GM18507 (cell line): ENCODE results near the gene TENT4A.
"Not testable (repeated sequence)": the region's sequence is repeated elsewhere in the genome, so short reads cannot be mapped to it uniquely, and the experiment has no call there.

Source experiments
- DNase-seq: peaks from one replicate; pipeline ENCODE4 v3.0.0; 2011; ENCODE audit warnings: low read depth; ENCODE audit not compliant: insufficient read length; ENCODE audit errors: extremely low spot score
- FAIRE-seq: peaks from 2 replicates; lab custom pipeline; 2011; peaks lifted over from hg19 to GRCh38; lab: Jason Lieb, UNC

The TENT4A gene

DNA sequence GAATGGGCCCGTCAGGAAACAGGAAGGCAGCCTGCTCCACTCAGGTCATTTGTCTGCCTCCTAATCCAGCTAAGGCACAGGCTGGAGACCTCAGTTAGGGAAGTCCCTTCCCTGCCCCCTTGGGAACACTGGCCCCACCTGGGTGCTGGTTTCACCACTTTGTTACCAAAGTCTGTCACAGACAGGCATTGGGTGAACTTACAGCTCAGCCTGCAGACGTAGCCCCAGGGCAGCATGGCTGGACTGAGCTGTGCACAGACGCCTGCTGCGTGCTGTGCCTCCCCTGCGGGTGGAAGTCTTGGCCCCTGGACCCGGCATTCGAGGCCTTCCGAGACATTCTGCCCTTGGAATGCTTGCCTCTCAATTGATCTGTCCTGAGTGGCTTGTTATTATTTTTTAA is 48.9 kb downstream of the TENT4A start:
- FAIRE-seq (no peak), DNase-seq (no peak)

DNA sequence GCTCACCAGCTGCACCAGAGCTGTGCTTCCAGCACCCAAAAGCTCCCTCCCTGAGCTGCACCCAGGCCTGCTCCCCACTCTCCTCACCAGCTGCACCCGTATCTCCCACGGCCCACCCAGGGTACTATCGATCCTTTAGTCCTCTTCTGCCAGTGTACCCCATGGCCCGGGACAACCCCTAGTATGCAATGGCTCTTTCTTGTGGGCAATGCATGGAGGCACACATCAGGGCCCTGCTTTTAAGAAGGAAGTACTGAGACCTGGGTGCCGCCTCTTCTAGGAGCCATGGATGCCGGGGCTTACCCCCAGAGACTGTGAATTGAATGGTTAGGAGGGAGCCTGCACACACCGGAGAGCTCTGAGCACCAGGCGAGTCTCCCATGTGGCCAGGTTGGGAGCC is 49.5 kb downstream of the TENT4A start:
- FAIRE-seq (no peak), DNase-seq (no peak)

- DNase-seq (no peak), FAIRE-seq (no peak)
These were observed 50.0 kb downstream of the TENT4A start for GRCh38 chr5:6763191-6763590.

DNA sequence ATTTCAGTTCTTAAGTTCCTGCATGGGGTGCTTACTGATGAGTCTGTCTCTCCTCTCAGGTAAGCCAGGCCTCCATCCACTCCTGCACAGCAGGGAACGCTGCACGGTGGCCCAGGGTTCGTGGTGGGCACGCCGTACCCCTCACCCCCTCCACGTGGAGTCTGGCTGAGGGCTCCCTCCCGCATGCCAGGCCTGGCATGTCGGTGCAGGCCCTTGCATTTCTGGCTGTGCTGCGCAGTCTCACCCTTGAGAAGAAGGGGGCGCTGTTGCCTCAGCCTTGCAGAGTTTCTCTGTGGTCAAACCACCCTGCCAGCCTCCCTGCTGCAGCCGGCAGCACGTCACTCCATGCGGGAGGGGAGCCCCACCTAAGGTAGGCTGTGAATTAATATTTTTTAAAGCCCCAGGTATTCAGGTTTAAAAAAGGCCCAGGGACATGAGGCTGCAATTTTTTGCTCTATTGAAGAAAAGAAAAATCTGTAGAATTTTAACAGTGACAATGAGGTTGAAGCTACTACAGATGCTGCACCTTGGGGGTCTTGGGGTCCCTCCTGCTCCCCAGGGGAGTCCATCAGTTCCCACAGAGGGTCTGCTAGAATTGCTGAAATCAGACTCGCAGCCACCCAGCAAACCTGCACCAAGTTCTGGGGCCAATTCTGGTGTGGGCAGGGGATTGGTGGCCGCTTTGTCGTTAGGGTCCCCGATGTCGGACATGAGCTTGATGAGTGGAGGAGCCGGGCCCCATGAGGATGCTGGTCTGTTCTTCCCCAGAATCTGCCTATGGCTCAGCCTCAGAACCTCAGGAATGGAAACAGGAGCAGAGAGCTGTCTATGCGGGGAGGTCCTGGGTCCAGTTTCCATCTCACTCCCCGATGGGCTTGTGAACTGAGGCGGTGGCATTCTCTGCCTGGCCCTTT is 52.6 kb downstream of the TENT4A start:
- FAIRE-seq (peak; percentile 31), DNase-seq (peak; percentile 51)

DNA sequence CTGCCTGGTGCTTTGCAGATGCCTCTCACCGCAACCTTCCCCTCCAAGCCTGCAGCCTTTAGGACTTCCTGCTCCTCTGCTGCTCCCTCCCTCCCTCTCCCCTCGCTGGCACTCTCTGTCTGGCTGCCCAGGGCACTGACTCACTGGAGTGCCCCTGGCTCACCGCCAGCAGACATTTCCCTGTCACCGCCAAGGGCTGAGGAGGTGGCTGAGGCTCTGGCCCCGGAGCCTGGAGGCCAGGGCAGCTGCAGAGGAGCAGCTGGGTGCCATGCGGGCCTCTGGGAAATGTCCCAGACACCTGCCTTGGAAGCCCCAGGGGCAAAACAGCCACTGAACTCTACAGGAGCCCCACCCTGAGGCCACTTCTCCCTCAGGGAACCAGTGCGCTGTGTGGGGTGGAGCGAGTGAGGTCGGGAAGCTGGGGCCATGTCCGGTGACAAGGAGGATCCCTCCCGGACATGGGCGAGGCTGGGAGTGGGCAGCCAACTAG is 53.4 kb downstream of the TENT4A start:
- FAIRE-seq = no peak
- no peak for DNase-seq

DNA sequence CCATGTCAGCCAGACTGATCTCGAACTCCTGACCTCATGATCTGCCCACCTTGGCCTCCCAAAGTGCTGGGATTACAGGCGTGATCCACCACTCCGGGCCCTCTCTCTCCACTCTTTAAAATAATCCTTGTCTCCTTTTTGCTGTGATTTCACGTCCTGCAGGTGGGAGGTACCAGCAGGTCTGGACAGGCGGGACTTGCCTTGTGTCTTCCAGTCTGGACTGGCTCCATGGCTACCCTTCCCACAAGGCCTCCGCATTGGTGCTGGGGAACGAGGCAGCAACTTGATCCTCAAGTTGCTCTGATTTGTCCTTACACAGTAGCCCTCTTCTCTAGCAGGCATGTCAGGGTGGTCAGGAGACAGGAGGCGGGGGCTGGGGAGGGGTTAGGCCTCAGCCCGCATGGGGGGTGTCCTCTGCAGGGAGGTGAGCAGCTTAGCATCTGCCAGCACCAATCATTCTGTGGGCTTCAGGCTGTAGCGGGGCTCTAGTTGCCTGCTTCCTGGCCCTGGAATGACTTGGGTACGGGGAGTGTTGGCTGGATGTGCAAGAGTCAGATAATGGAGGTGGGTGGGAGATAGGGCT is 54.3 kb downstream of the TENT4A start:
- FAIRE-seq = no peak

GRCh38 chr5:6768590-6769230 is 55.5 kb downstream of the TENT4A start:
- FAIRE-seq (no peak), DNase-seq (no peak)

More for the DNA sequence above, 54.3 kb downstream of the TENT4A start:
- DNase-seq = no peak

GRCh38 chr5:6770826-6771607 is 57.8 kb downstream of the TENT4A start:
- DNase-seq = no peak
- FAIRE-seq = no peak

DNA sequence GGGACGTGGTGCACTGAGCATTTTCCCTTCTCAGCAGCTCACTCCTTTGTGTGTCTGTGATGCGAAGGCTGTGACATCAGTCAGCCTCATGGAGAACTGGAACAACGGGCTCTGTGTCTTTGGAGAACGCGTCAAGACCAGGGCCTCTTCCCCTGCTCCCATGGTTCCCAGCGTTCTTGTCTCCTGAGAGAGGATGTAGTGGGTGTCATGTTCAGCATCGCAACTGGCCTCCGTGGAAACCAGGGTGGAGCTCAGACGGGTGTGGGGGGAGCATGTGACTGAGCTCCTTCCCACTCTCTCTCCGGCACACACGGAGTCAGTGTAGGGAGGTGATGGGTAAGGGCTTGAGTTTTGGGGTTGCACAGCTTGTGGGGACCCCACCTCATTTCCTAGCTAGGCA is 59.7 kb downstream of the TENT4A start:
- DNase-seq (no peak), FAIRE-seq (no peak)

GRCh38 chr5:6773342-6774035 is 60.3 kb downstream of the TENT4A start:
- FAIRE-seq (no peak), DNase-seq (no peak)

DNA sequence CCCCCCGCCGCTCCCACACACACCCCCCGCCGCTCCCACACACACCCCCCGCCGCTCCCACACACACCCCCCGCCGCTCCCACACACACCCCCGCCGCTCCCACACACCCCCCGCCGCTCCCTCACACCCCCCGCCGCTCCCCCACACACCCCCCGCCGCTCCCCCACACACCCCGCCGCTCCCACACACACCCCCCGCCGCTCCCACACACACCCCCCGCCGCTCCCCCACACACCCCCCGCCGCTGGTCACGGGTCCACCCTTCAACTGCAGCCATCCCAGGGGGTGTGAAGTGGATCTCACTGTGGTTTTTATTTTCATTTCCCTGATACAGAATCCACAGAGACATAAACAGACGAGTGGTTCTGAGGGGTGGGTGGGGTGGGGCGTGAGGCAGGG is 61.0 kb downstream of the TENT4A start:
- not testable (repeated sequence) for FAIRE-seq

GRCh38 chr5:6774721-6775204 is 61.5 kb downstream of the TENT4A start:
- FAIRE-seq (no peak), DNase-seq (no peak)

More for the DNA sequence above, 61.0 kb downstream of the TENT4A start:
- not testable (repeated sequence) for DNase-seq

- FAIRE-seq (no peak), DNase-seq (no peak)
These were observed 62.3 kb downstream of the TENT4A start for GRCh38 chr5:6775571-6775970.

GRCh38 chr5:6780802-6781391 is 67.7 kb downstream of the TENT4A start:
- no peak for FAIRE-seq

DNA sequence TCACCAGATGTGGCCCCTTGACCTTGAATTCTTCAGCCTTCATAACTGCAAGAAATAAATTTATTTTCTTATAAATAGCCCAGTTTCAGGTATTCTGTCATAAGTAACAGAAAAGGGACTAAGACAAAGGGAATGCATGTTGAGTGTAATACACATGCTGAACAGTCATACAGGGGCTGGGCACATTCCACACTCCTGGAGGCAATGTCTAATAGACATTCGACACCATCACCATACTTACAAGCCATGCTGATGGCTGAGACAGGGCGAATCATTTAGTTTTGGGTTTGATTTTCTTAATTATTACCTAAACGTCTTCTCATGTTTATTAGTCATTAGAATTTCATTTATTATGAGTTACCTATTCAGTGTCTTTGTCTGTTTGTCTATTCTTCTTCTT is 68.5 kb downstream of the TENT4A start:
- FAIRE-seq (no peak), DNase-seq (no peak)

More at GRCh38 chr5:6780802-6781391, 67.7 kb downstream of the TENT4A start:
- DNase-seq = no peak

- FAIRE-seq = no peak
- DNase-seq = no peak
These were observed 70.6 kb downstream of the TENT4A start for GRCh38 chr5:6783787-6784186.

- no peak for FAIRE-seq
- DNase-seq = no peak
These were observed 71.2 kb downstream of the TENT4A start for GRCh38 chr5:6784481-6784880.

GRCh38 chr5:6785161-6785860 is 72.1 kb downstream of the TENT4A start:
- DNase-seq (no peak), FAIRE-seq (no peak)
